Measurements from ENCODE around the gene LIN37. TPM values are rescaled to one million over a fixed set of nuclear protein-coding genes. Genes with fewer than 3 reads are reported as not detected.
"Not testable (repeated sequence)": the region's sequence is repeated elsewhere in the genome, so short reads cannot be mapped to it uniquely, and the experiment has no call there.

LIN37 gene
- total RNA-seq, 1 experiment from 2014 or later, result 7.4 TPM

GRCh38 chr19:35717665-35718344 lies 30.6 kb upstream of the LIN37 start, which contains the start of gene KMT2B:
KMT2B (plus strand) TSS chr19:35718003; CDS start chr19:35718019, 16 bp downstream.
- in situ Hi-C loops (cut with HindIII; ENCODE audit: low pct_unique_long_range_greater_than_20kb, low sequenced_read_pairs), result no loop called here

GRCh38 chr19:35718345-35719041 lies 29.9 kb upstream of the LIN37 start:
- DNase-seq (ENCODE audit: low read depth), result peak; percentile 28
- in situ Hi-C loops (cut with HindIII; ENCODE audit: low pct_unique_long_range_greater_than_20kb, low sequenced_read_pairs), result no loop called here

More at GRCh38 chr19:35717665-35718344, 30.6 kb upstream of the LIN37 start, which contains the start of gene KMT2B:
- DNase-seq (ENCODE audit: low read depth), result peak; percentile 99

GRCh38 chr19:35719402-35720162 lies 28.8 kb upstream of the LIN37 start:
- in situ Hi-C loops (cut with HindIII; ENCODE audit: low pct_unique_long_range_greater_than_20kb, low sequenced_read_pairs), result no loop called here
- DNase-seq (ENCODE audit: low read depth), result no peak

- no peak for DNase-seq (ENCODE audit: low read depth)
- in situ Hi-C loops (cut with HindIII; ENCODE audit: low pct_unique_long_range_greater_than_20kb, low sequenced_read_pairs), result no loop called here
Measured at GRCh38 chr19:35720163-35720524, 28.2 kb upstream of the LIN37 start.

- no peak for DNase-seq (ENCODE audit: low read depth)
- in situ Hi-C loops (cut with HindIII; ENCODE audit: low pct_unique_long_range_greater_than_20kb, low sequenced_read_pairs), result no loop called here
Measured at GRCh38 chr19:35720648-35721047, 27.7 kb upstream of the LIN37 start.

- DNase-seq (ENCODE audit: low read depth), result no peak
- in situ Hi-C loops (cut with HindIII; ENCODE audit: low pct_unique_long_range_greater_than_20kb, low sequenced_read_pairs), result no loop called here
Measured at GRCh38 chr19:35721374-35721773, 27.0 kb upstream of the LIN37 start.

- no peak for DNase-seq (ENCODE audit: low read depth)
- in situ Hi-C loops (cut with HindIII; ENCODE audit: low pct_unique_long_range_greater_than_20kb, low sequenced_read_pairs), result no loop called here
Measured at GRCh38 chr19:35722461-35722860, 25.9 kb upstream of the LIN37 start.

GRCh38 chr19:35722897-35723296 lies 25.5 kb upstream of the LIN37 start:
- in situ Hi-C loops (cut with HindIII; ENCODE audit: low pct_unique_long_range_greater_than_20kb, low sequenced_read_pairs), result no loop called here
- no peak for DNase-seq (ENCODE audit: low read depth)

- DNase-seq (ENCODE audit: low read depth), result no peak
- in situ Hi-C loops (cut with HindIII; ENCODE audit: low pct_unique_long_range_greater_than_20kb, low sequenced_read_pairs), result no loop called here
Measured at GRCh38 chr19:35723671-35724070, 24.7 kb upstream of the LIN37 start.

- in situ Hi-C loops (cut with HindIII; ENCODE audit: low pct_unique_long_range_greater_than_20kb, low sequenced_read_pairs); DNase-seq (ENCODE audit: low read depth): not testable (repeated sequence)
Measured at GRCh38 chr19:35724132-35724531, 24.2 kb upstream of the LIN37 start.

GRCh38 chr19:35724560-35724959 lies 23.8 kb upstream of the LIN37 start:
- no peak for DNase-seq (ENCODE audit: low read depth)
- in situ Hi-C loops (cut with HindIII; ENCODE audit: low pct_unique_long_range_greater_than_20kb, low sequenced_read_pairs), result no loop called here

GRCh38 chr19:35725216-35725861 lies 23.0 kb upstream of the LIN37 start:
- DNase-seq (ENCODE audit: low read depth), result no peak
- in situ Hi-C loops (cut with HindIII; ENCODE audit: low pct_unique_long_range_greater_than_20kb, low sequenced_read_pairs), result no loop called here

- DNase-seq (ENCODE audit: low read depth), result no peak
- in situ Hi-C loops (cut with HindIII; ENCODE audit: low pct_unique_long_range_greater_than_20kb, low sequenced_read_pairs), result no loop called here
Measured at GRCh38 chr19:35727053-35727955, 21.1 kb upstream of the LIN37 start.

GRCh38 chr19:35727956-35728706 lies 20.2 kb upstream of the LIN37 start:
- DNase-seq (ENCODE audit: low read depth), result no peak
- in situ Hi-C loops (cut with HindIII; ENCODE audit: low pct_unique_long_range_greater_than_20kb, low sequenced_read_pairs), result no loop called here

GRCh38 chr19:35729021-35729420 lies 19.4 kb upstream of the LIN37 start:
- no peak for DNase-seq (ENCODE audit: low read depth)
- in situ Hi-C loops (cut with HindIII; ENCODE audit: low pct_unique_long_range_greater_than_20kb, low sequenced_read_pairs), result no loop called here

GRCh38 chr19:35729763-35730162 lies 18.6 kb upstream of the LIN37 start:
- DNase-seq (ENCODE audit: low read depth), result no peak
- in situ Hi-C loops (cut with HindIII; ENCODE audit: low pct_unique_long_range_greater_than_20kb, low sequenced_read_pairs), result no loop called here

GRCh38 chr19:35730326-35730725 lies 18.1 kb upstream of the LIN37 start:
- in situ Hi-C loops (cut with HindIII; ENCODE audit: low pct_unique_long_range_greater_than_20kb, low sequenced_read_pairs), result no loop called here
- no peak for DNase-seq (ENCODE audit: low read depth)

All from Caki2 (cell line).